HepG2 (cell line): ENCODE data around the gene COA3. TPM values are rescaled to one million over a fixed set of nuclear protein-coding genes. Genes with fewer than 3 reads are reported as not detected.

ENCODE experiments used
- AKAP8 ChIP-seq: sonication (generic); formaldehyde crosslinking; IDR thresholded peaks from 2 replicates; pipeline ENCODE4 v1.5.1; 2020; ENCODE audit warnings: mild to moderate bottlenecking, missing genetic modification reagents
- ARNT ChIP-seq: fragments of 450-650 bp; IDR thresholded peaks from 2 replicates; pipeline ENCODE4 v1.6.1; 2017
- DMAP1 ChIP-seq: IDR thresholded peaks from 2 replicates; pipeline ENCODE4 v1.6.1; 2016
- EZH2 ChIP-seq: conservative IDR thresholded peaks from 2 replicates; pipeline ENCODE4 v1.6.1; 2012; ENCODE audit warnings: mild to moderate bottlenecking, low read depth, low read length, moderate library complexity
- FOSL1 ChIP-seq: sonication (generic); formaldehyde crosslinking; IDR thresholded peaks from 2 replicates; pipeline ENCODE4 v1.9.0; 2021; ENCODE audit warnings: missing genetic modification reagents, borderline replicate concordance
- FOXM1 ChIP-seq: sonication (generic); formaldehyde crosslinking; IDR thresholded peaks from 2 replicates; pipeline ENCODE4 v1.5.0; 2020; ENCODE audit warnings: missing genetic modification reagents
- GATAD2A ChIP-seq: IDR thresholded peaks from 2 replicates; pipeline ENCODE4 v1.6.1; 2016
- MAFF ChIP-seq: IDR thresholded peaks from 2 replicates; pipeline ENCODE4 v1.6.1; 2011; ENCODE audit warnings: low read depth, low read length, improper control_type of control experiment
- NBN ChIP-seq: fragments of 450-650 bp; conservative IDR thresholded peaks from 2 replicates; pipeline ENCODE4 v1.6.1; 2017
- NCOA1 ChIP-seq: sonication (generic); formaldehyde crosslinking; IDR thresholded peaks from 2 replicates; pipeline ENCODE4 v1.9.0; 2021; ENCODE audit warnings: missing genetic modification reagents
- RFX1 ChIP-seq: fragments of 450-650 bp; IDR thresholded peaks from 2 replicates; pipeline ENCODE4 v1.6.1; 2017
- SATB2 ChIP-seq: sonication (generic); formaldehyde crosslinking; IDR thresholded peaks from 2 replicates; pipeline ENCODE4 v1.5.0; 2020; ENCODE audit warnings: missing genetic modification reagents
- SOX5 ChIP-seq: IDR thresholded peaks from 2 replicates; pipeline ENCODE4 v1.6.1; 2016; ENCODE audit warnings: borderline replicate concordance
- ZFP82 ChIP-seq: sonication (generic); formaldehyde crosslinking; IDR thresholded peaks from 2 replicates; pipeline ENCODE4 v1.5.1; 2020; ENCODE audit warnings: mild to moderate bottlenecking, missing genetic modification reagents, borderline replicate concordance
- ZNF331 ChIP-seq: sonication (generic); formaldehyde crosslinking; IDR thresholded peaks from 2 replicates; pipeline ENCODE4 v1.4.0; 2020; ENCODE audit warnings: missing genetic modification reagents
- ZNF335 ChIP-seq: sonication (generic); formaldehyde crosslinking; IDR thresholded peaks from 2 replicates; pipeline ENCODE4 v1.4.0; 2020; ENCODE audit warnings: missing genetic modification reagents
- ZNF354B ChIP-seq: sonication (generic); formaldehyde crosslinking; IDR thresholded peaks from 2 replicates; pipeline ENCODE4 v1.8.0; 2022; ENCODE audit warnings: mild to moderate bottlenecking, missing genetic modification reagents
- ZNF460 ChIP-seq: sonication (generic); formaldehyde crosslinking; IDR thresholded peaks from 2 replicates; pipeline ENCODE4 v1.5.1; 2020; ENCODE audit warnings: missing genetic modification reagents, mild to moderate bottlenecking, borderline replicate concordance
- ZNF644 ChIP-seq: IDR thresholded peaks from 2 replicates; pipeline ENCODE4 v1.6.1; 2016; ENCODE audit warnings: low read depth
- ZNF768 ChIP-seq: sonication (generic); formaldehyde crosslinking; IDR thresholded peaks from 2 replicates; pipeline ENCODE4 v1.4.0; 2020; ENCODE audit warnings: missing genetic modification reagents
- polyA plus RNA-seq, 8 experiments: library from polyadenylated mRNA; depleted of rRNA in 3 of 8; stranded (reverse) in 7 of 8; unstranded in 1 of 8; fragments of >200 nt; fragmentation: Illumina TruSeq in 4 of 8; extraction: Trizol in 4 of 8; gene quantifications; 2 replicates each; pipeline versions ENCODE4 v1.2.1 to v1.2.3, GENCODE V29; 2011 to 2016; ENCODE audit warnings: low read depth in 4 of 8, missing spikeins in 1 of 8, mixed read lengths in 1 of 8; ENCODE audit not compliant: insufficient read depth in 1 of 8
- total RNA-seq, 5 experiments: library from RNA; depleted of rRNA; stranded (reverse); fragments of >200 nt; fragmentation: Illumina TruSeq; extraction: Trizol; gene quantifications; 2 replicates each; pipeline ENCODE4 v1.2.3, GENCODE V29; 2016; ENCODE audit warnings: low read depth in 1 of 5
- TF ChIP-seq, protein P1 (sequence below): IDR thresholded peaks from 2 replicates; pipeline ENCODE4 v1.6.1; 2016; ENCODE audit warnings: missing compliant biosample characterization, missing genetic modification reagents, borderline replicate concordance
- TF ChIP-seq, protein P2 (sequence below): IDR thresholded peaks from 2 replicates; pipeline ENCODE4 v1.4.0; 2020; ENCODE audit warnings: mild to moderate bottlenecking, missing genetic modification reagents
- TF ChIP-seq, protein P3 (sequence below): sonication (generic); formaldehyde crosslinking; IDR thresholded peaks from 2 replicates; pipeline ENCODE4 v1.9.0; 2021; ENCODE audit warnings: missing genetic modification reagents, mild to moderate bottlenecking, borderline replicate concordance
- TF ChIP-seq, protein P4 (sequence below): sonication (generic); formaldehyde crosslinking; IDR thresholded peaks from 2 replicates; pipeline ENCODE4 v1.5.0; 2020; ENCODE audit warnings: mild to moderate bottlenecking, low read depth, missing genetic modification reagents, borderline replicate concordance

COA3 gene
- total and polyA plus RNA-seq, 2 of the 13 experiments (the other 11 are each of a cell fraction or from before 2014, with no cell fraction given) = 133 to 202 TPM

DNA sequence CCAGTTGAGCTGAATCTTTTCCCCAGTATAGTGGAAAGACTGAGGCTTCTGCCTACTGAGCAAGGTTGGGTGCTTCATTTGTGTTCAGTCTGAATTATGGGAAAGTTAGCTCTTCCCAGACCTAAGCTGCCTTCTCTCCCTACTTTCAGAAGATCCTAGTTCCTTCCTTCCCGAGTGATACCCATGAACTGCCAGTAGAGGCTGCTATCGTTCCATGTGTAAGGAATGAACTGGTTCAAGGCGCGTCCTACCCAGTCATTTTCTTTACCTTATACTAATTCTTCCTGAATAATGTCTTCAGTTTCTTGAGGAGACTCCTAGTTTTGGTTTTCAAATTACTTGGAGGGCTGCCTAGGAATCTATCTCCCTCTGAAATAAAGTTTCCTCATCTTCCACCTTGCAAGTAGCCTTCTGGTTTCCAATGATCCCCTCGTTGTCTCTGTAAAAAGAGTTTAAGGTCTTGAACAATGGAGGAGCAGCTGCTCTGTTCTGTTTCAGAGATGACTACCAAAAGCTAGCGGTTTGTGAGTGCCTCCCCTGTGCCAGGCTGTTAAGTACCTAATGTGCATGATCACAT is 44.9 kb upstream of the COA3 start (continued):
- TF ChIP-seq, protein P1, sequence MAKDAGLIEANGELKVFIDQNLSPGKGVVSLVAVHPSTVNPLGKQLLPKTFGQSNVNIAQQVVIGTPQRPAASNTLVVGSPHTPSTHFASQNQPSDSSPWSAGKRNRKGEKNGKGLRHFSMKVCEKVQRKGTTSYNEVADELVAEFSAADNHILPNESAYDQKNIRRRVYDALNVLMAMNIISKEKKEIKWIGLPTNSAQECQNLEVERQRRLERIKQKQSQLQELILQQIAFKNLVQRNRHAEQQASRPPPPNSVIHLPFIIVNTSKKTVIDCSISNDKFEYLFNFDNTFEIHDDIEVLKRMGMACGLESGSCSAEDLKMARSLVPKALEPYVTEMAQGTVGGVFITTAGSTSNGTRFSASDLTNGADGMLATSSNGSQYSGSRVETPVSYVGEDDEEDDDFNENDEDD (CRISPR knock-in tag) = no peak
- TF ChIP-seq SOX5 = peak; percentile 24; the same call in 1 of the 2 replicates
- TF ChIP-seq DMAP1 (CRISPR knock-in tag) = no peak
- TF ChIP-seq, protein P2, sequence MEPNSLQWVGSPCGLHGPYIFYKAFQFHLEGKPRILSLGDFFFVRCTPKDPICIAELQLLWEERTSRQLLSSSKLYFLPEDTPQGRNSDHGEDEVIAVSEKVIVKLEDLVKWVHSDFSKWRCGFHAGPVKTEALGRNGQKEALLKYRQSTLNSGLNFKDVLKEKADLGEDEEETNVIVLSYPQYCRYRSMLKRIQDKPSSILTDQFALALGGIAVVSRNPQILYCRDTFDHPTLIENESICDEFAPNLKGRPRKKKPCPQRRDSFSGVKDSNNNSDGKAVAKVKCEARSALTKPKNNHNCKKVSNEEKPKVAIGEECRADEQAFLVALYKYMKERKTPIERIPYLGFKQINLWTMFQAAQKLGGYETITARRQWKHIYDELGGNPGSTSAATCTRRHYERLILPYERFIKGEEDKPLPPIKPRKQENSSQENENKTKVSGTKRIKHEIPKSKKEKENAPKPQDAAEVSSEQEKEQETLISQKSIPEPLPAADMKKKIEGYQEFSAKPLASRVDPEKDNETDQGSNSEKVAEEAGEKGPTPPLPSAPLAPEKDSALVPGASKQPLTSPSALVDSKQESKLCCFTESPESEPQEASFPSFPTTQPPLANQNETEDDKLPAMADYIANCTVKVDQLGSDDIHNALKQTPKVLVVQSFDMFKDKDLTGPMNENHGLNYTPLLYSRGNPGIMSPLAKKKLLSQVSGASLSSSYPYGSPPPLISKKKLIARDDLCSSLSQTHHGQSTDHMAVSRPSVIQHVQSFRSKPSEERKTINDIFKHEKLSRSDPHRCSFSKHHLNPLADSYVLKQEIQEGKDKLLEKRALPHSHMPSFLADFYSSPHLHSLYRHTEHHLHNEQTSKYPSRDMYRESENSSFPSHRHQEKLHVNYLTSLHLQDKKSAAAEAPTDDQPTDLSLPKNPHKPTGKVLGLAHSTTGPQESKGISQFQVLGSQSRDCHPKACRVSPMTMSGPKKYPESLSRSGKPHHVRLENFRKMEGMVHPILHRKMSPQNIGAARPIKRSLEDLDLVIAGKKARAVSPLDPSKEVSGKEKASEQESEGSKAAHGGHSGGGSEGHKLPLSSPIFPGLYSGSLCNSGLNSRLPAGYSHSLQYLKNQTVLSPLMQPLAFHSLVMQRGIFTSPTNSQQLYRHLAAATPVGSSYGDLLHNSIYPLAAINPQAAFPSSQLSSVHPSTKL = no peak; the same call in 1 of the 2 replicates
- no peak for TF ChIP-seq ZFP82
- TF ChIP-seq ZNF460 (CRISPR knock-in tag) = no peak
- TF ChIP-seq FOSL1 (CRISPR knock-in tag) = no peak
- TF ChIP-seq NBN = no peak
- TF ChIP-seq ZNF335 (CRISPR knock-in tag) = 0 out of 2 replicates have a peak, but pooled peaks have one; percentile 36
- 0 out of 2 replicates have a peak, but pooled peaks have one; percentile 20 for TF ChIP-seq ZNF331 (CRISPR knock-in tag)
- no peak for TF ChIP-seq EZH2
- no peak for TF ChIP-seq ZNF644 (CRISPR knock-in tag)
- no peak for TF ChIP-seq RFX1
- TF ChIP-seq FOXM1 = no peak
- no peak for TF ChIP-seq ZNF768 (CRISPR knock-in tag)
- TF ChIP-seq MAFF = no peak
- no peak for TF ChIP-seq NCOA1
- TF ChIP-seq ARNT = no peak
- no peak for TF ChIP-seq AKAP8 (CRISPR knock-in tag)
- TF ChIP-seq, protein P3, sequence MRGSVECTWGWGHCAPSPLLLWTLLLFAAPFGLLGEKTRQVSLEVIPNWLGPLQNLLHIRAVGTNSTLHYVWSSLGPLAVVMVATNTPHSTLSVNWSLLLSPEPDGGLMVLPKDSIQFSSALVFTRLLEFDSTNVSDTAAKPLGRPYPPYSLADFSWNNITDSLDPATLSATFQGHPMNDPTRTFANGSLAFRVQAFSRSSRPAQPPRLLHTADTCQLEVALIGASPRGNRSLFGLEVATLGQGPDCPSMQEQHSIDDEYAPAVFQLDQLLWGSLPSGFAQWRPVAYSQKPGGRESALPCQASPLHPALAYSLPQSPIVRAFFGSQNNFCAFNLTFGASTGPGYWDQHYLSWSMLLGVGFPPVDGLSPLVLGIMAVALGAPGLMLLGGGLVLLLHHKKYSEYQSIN (CRISPR knock-in tag) = no peak
- TF ChIP-seq, protein P4, sequence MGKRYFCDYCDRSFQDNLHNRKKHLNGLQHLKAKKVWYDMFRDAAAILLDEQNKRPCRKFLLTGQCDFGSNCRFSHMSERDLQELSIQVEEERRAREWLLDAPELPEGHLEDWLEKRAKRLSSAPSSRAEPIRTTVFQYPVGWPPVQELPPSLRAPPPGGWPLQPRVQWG (CRISPR knock-in tag) = no peak
- 0 out of 2 replicates have a peak, but pooled peaks have one; percentile 29 for TF ChIP-seq SATB2
- TF ChIP-seq ZNF354B = no peak
- TF ChIP-seq GATAD2A (CRISPR knock-in tag) = 0 out of 2 replicates have a peak, but pooled peaks have one; percentile 29
